HCEC 1CT (cell line): ENCODE measurements around the gene TRIO.

Experiments
- DNase-seq: peaks from one replicate; pipeline ENCODE4 v3.0.0-alpha.2; 2017

TRIO gene

GRCh38 chr5:14229734-14230133, 86.6 kb downstream of the TRIO start:
- DNase-seq, result no peak

GRCh38 chr5:14231156-14231555, 88.0 kb downstream of the TRIO start:
- peak; percentile 46 for DNase-seq

- no peak for DNase-seq
These were observed 88.7 kb downstream of the TRIO start for GRCh38 chr5:14231890-14232289.

GRCh38 chr5:14234204-14234603, 91.1 kb downstream of the TRIO start:
- peak; percentile 40 for DNase-seq

GRCh38 chr5:14235872-14236271, 92.7 kb downstream of the TRIO start:
- DNase-seq, result no peak

GRCh38 chr5:14236757-14237156, 93.6 kb downstream of the TRIO start:
- DNase-seq, result no peak

- no peak for DNase-seq
These were observed 94.4 kb downstream of the TRIO start for GRCh38 chr5:14237317-14238086.

GRCh38 chr5:14238272-14238671, 95.1 kb downstream of the TRIO start:
- no peak for DNase-seq

GRCh38 chr5:14239404-14239803, 96.3 kb downstream of the TRIO start:
- DNase-seq, result no peak

GRCh38 chr5:14239951-14240350, 96.8 kb downstream of the TRIO start:
- DNase-seq, result peak; percentile 25

- peak; percentile 42 for DNase-seq
These were observed 97.2 kb downstream of the TRIO start for GRCh38 chr5:14240359-14240758.

- no peak for DNase-seq
These were observed 98.0 kb downstream of the TRIO start for GRCh38 chr5:14241141-14241540.

- no peak for DNase-seq
These were observed 99.3 kb downstream of the TRIO start for GRCh38 chr5:14242447-14242846.

GRCh38 chr5:14242871-14243383, 99.8 kb downstream of the TRIO start:
- no peak for DNase-seq

GRCh38 chr5:14243766-14244165, 100.6 kb downstream of the TRIO start:
- no peak for DNase-seq

- DNase-seq, result no peak
These were observed 101.6 kb downstream of the TRIO start for GRCh38 chr5:14244721-14245120.

GRCh38 chr5:14245132-14245925, 102.2 kb downstream of the TRIO start:
- DNase-seq, result no peak

- DNase-seq, result no peak
These were observed 103.4 kb downstream of the TRIO start for GRCh38 chr5:14246350-14247053.

- DNase-seq, result no peak
These were observed 103.9 kb downstream of the TRIO start for GRCh38 chr5:14247054-14247386.

GRCh38 chr5:14249258-14250082, 106.3 kb downstream of the TRIO start:
- DNase-seq, result no peak

- peak; percentile 37 for DNase-seq
These were observed 107.0 kb downstream of the TRIO start for GRCh38 chr5:14250084-14250695.
